Activated effector memory CD4-positive, alpha-beta T cell treated with Interleukin-2 at 50 U/mL for 16 hours (primary cell): Measurements from ENCODE around the gene FSD2.

Experiments used
- DNase-seq: peaks from one replicate; pipeline ENCODE4 v3.0.0-alpha.2; 2020

The FSD2 gene, protein sequence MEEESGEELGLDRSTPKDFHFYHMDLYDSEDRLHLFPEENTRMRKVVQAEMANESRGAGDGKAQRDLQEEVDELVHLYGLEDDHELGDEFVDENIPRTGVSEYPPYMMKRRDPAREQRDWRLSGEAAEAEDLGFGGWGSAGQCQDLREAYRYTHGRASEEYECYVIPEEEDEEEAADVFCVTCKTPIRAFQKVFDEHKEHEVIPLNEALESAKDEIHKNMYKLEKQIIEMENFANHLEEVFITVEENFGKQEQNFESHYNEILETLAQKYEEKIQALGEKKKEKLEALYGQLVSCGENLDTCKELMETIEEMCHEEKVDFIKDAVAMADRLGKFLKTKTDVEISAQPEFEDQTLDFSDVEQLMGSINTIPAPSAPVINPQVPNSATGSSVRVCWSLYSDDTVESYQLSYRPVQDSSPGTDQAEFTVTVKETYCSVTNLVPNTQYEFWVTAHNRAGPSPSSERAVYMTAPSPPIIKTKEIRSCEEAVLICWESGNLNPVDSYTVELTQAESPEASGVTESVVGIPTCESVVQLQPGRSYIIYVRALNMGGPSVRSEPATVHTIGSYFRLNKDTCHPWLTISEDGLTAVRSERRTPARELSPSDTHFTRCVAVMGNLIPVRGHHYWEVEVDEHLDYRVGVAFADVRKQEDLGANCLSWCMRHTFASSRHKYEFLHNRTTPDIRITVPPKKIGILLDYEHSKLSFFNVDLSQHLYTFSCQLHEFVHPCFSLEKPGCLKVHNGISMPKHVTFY

DNA sequence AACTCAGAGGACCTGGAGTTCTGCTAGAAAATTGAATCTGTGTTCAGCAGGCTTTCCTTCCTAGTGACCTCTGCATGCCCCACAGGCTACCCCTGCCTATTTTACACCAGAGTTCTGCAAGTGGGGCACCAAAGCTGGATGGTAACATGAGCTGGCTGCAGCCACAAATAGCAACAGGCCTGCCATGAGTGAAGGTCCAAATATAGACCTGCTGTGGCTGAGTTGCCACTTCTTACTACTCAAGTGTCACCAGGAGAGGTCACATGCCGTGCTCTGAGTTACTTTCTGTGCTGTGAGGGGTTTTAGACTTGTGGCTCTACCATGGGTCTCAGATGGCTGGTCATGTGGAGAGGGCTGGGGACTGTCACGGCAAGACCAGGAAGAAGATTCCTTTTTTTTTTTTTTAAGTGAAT lies at the start of gene FSD2:
Gene FSD2, minus strand, starts transcription at position 76 of the 413 bp plus-strand sequence. CDS start 18,679 bp downstream, outside the sequence.
- no peak for DNase-seq

DNA sequence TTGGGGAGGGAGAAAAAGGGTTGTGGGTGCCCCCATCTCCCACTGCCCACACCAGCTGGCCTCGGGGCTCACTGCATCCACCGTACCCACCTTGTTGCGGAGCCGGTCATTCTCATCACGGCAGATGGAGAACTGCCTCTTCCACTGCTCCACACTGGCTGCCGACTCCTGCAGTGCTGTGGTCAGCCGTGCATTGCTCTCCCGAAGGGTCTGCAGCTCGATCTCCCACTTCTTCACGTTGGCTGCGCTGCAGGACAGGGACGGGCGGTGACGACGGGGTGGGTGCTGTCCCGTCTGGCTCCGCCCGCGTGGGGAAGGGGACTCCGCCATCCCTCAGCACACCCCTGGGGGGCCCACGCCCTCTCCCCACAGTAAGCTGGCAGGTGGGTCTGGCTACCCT lies 48.7 kb upstream of the FSD2 start:
- no peak for DNase-seq

DNA sequence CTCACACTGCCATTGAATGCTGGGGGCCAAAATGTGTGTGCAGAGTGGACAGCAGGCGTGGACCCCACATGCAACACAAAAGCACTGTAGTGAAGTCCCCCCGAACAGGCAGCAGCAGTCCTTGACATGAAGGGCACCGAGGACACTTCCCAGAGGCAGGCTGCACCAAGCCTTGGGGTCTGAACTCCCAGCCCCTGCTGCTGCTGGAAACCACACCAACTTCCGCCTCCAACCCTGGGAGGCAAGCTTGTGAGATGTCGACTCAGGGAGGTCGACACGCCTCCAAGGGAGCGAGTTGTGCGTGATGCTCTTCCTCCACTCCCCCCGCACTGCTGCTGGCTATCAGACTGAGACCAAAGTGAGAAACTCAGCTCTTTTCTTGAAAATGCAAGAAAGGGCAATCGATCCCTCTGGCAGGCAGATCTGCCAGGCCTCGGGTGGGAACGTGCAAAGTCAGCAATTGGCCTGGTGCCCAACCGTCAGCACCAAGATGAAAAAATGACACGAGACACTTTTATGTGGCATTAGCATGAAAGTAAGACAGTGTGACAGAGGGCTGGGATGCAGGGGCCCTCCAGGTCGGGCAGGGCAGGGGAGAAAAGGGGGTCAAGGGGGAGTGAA lies 47.2 kb upstream of the FSD2 start:
- DNase-seq = no peak

DNA sequence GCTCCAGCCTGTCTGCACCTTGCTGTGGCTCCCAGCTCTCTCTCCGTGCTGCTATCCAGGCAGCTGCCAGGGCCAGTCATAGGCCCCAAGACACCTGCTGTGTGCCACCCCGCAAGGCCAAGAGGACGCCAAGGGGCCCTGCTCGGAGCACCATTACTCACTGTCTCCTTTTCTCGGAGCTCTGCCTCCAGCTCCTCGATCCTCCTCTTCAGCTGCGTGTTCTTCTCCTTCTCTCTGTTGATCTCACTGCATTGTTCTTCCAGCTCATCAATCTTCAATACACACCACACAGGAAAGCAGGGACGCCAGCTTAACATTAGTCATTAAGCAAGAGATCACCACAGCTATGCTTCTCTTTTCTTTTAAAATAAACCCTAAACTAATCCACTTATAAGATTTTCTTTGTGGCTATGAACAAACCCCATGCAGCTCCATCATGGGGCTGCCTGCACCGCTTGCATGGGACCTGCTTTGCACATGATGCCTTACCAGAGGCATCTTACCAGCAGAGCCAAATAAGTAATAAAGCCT lies 46.2 kb upstream of the FSD2 start:
- no peak for DNase-seq

DNA sequence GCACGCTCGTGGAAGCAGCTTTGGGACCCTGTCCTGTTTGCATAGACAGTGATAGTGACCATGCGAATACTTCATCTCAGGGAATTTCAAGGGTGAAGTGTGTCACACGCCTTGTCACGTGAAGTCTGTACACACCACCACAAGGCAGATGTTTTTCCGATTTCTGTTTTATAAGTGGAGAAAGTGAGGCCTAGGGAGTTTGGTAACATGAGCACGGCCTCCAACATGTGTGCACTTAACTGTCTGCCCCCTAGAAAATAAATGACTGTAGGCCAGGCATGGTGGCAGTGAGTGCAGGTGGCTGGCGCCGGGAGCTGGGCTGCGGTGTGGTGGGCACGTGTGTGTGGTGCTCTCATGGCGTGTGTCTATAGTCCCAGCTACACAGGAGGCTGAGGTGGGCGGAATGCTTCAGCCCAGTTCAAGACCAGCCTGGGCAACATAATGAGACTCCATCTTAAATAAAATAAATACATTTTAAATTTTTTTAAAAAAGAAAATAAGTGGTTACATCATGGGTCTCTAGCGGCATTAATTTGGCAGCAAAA lies 45.5 kb upstream of the FSD2 start:
- no peak for DNase-seq

DNA sequence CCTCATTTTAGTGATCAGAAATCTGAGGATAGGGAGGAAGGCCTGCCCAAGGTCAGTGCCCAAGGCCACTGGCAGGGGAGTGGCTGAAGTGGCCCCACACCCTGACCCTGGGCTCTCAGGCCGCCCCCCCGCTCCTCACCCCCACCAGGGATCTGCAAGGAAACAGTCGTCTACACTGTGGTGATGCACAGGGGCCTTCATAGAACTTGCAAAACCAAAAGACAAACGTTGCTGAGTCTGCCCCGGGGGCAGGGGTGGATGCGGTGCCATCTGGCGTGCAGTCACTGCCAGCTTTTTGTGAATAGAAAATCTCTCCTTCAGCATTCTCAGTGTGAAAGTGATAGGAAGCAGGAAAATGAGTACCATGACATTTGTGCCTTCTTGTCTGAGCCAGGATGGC lies 44.9 kb upstream of the FSD2 start:
- no peak for DNase-seq

GRCh38 chr15:82849556-82850512 lies 44.0 kb upstream of the FSD2 start:
- DNase-seq = no peak

GRCh38 chr15:82848241-82848993 lies 42.5 kb upstream of the FSD2 start:
- DNase-seq = no peak

DNA sequence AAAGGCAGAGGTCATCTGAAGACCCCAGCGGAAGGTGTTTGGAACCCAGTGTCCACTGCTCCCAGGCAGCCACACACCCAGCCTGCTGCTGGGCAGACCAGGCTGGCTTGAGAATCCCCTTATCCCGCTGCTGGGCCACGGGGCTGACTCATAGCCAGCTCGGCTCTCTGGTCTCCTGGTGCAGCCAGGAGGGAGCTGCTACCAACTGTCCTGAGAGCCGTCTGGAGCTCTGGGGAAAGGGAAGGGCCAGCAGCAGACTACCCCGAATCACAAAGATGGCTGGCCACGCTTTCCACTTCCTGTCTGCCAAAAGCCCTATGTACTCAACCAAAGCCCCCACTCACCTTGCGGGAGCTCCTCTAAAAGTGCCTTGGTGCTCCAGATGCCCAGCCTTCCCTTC lies 41.8 kb upstream of the FSD2 start:
- DNase-seq = no peak

DNA sequence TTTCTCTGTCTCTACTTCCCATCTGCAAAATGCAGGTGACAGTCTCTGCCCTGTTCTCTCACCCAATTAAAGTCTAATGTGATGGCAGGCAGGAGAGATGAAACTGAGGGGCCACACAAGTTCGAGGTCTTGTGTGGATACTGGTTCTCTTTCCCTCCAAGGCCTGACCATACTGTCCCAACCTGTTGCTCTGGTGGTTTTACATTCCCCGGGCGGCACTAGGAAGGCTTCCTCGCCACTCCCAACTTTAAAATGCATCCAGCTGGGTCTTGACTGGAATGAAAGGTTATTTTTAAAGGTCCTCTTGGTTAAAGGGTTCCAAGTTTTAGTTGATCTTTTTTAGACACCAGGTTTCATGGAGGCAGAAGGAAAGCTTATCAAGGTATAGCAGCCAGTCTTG lies 40.8 kb upstream of the FSD2 start:
- no peak for DNase-seq

DNA sequence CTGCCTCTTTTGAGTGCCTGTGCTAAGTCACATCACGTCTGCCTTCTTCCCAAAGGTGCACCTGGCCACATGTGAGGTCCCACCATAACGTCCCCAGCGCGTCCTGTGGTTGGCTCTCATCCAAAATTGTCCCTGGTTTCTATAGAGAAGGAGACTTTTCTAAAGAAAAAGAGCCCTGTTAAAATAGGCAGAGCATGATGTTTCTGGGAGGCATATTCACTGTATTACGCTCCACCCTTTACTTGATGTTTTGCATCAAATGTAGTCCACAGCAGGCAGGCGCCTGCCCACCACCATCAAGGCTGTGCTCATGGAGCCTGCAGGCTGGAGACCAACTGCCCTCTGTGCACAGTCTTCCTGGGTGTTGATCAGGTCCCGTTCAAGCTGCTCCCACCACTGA lies 39.8 kb upstream of the FSD2 start:
- DNase-seq = no peak

GRCh38 chr15:82843566-82843965 lies 37.7 kb upstream of the FSD2 start:
- no peak for DNase-seq

- no peak for DNase-seq
Measured at GRCh38 chr15:82840166-82840565, 34.3 kb upstream of the FSD2 start.

DNA sequence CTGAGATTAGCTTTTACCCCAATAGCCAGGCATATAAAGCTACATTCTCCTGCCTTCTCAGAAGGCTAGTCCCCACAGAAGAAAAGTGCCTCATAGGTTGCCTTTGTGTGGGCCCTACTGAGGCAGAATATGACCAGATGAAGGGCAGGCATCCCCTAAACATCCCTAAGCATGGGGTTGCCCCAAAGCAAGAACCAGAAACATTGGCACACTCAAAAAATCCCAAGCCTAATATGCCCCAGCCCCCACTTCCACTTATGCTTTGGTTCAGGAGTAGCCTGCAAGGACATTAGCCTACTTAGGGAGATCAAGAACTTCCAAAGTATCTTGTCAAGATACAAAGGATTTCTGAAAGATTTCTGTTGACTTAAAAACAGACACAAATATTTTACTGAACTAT lies 33.3 kb upstream of the FSD2 start:
- no peak for DNase-seq

DNA sequence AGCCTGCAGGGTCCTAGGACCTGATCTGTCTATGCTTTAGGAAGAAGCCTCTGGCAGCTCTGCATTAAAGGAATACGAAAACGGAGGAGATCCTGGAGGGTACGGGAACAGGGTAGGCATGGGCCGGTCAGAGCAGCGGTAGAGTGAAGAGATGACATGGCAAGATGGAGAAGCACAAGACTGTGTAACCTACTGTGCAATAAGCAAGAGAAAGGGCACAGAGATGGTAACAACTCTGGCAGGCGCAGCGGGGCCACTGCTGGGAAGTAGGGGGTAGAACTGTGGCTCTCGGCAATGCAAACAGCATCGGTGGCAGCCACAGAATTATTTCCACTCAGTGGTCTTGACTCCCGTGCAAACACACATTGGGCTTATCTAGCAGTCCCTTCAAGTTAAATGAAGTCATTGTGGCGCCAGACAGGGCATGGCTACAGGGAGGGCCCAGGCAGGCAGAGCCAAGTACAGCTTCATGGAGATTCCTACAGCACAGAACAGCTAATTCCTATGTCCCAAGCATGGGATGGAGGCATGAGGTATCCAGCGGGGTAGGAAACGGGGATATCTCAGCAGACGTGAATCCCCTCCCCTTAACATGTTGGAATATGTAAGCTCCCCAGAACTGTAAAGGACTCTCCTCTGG lies 32.3 kb upstream of the FSD2 start:
- DNase-seq = no peak

DNA sequence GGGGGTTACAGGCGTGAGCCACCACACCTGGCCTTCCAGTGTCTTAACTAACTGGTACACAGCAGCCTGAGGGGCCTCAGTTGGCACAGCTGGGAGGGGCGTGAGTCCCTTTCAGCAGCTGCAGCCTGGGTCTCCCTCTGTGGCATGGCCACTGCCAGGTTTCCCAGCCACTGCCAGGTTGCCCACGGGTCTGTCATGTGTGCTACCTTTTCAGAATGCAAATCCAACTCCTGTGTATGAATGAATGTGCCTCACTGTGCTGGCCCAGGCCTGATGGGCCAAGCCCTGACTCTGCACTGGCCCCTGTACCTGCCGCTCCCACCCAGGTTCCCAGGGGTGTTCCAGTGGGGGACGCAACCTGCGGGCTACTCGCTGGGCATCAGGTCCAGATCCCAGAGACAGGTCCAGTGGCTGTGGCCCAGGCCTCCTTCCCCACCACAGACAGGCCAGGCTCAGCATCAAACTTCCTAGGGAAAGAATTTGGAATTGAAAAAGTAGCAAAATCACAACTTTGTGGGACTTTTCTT lies 29.6 kb upstream of the FSD2 start:
- no peak for DNase-seq

GRCh38 chr15:82833362-82833682 lies 27.5 kb upstream of the FSD2 start:
- no peak for DNase-seq

- DNase-seq = no peak
Measured at GRCh38 chr15:82832601-82833361, 26.9 kb upstream of the FSD2 start.

DNA sequence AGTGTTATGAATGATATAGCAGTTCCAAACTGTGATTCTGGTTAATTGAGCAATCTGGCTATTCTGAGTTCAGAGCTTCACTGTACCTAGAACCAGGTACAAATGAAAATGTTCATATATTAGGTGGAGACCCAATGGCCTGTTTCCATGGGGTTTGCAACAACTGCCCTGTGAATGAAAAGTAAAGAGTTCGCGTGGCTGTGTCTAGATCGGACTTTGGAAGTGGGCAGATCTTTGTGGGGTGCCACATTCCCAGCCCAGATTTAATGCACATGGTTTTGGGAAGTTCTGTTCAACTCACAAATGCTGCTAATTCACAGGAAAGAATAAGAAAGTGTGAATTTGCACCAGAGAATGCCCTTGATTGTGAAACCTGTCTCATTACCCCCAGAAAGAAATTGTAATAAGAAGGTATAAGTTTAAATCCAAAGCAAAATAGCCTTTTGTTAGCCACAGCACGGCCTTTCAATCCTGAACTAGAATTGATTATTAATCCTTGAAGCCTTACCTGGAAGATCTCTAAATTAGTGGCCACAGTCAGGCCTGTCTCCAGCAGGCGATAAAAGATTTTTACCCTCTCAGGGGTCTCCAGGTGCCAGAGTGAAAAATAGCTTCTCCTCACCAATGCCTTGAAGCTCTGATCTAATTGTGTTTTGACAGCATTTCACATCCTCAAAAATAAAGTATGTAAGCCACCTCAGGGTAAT lies 26.2 kb upstream of the FSD2 start:
- DNase-seq = no peak
